Type B pancreatic cell (in vitro differentiated cells): Measurements from ENCODE around the gene ATP5PD. TPM values are rescaled to one million over a fixed set of nuclear protein-coding genes. Genes with fewer than 3 reads are reported as not detected.

ENCODE experiments used
- DNase-seq: peaks from one replicate; pipeline ENCODE4 v3.0.0; 2021; ENCODE audit warnings: mixed read lengths; ENCODE audit not compliant: unreplicated experiment; ENCODE audit errors: extremely low spot score
- H3K27ac Mint-ChIP-seq: 2 replicates; pipeline ENCODE4 v1.8.0; 2021; ENCODE audit warnings: mild to moderate bottlenecking, mixed read lengths
- H3K27me3 Mint-ChIP-seq: 2 replicates; pipeline ENCODE4 v1.8.0; 2021; ENCODE audit warnings: mixed read lengths
- H3K36me3 Mint-ChIP-seq: 2 replicates; pipeline ENCODE4 v1.8.0; 2021; ENCODE audit warnings: mixed read lengths
- H3K4me1 Mint-ChIP-seq: one replicate; pipeline ENCODE4 v1.8.0; 2021; ENCODE audit warnings: mixed read lengths; ENCODE audit not compliant: unreplicated experiment
- H3K4me3 Mint-ChIP-seq: 2 replicates; pipeline ENCODE4 v1.8.0; 2021; ENCODE audit warnings: mild to moderate bottlenecking, mixed read lengths
- H3K9me3 Mint-ChIP-seq: 2 replicates; pipeline ENCODE4 v1.8.0; 2021; ENCODE audit warnings: mixed read lengths
- CTCF ChIP-seq: fragments of 200-600 bp; sonication (generic); conservative IDR thresholded peaks from 2 replicates; pipeline ENCODE4 v1.5.0; 2021; ENCODE audit warnings: antibody characterized with exemption, mild to moderate bottlenecking
- total RNA-seq: library from RNA; stranded (reverse); gene quantifications from 2 replicates; pipeline ENCODE4 v1.2.1, GENCODE V29; 2021; ENCODE audit warnings: low replicate concordance

Gene ATP5PD
- total RNA-seq, 1 donor from 2014 or later: 239 TPM

GRCh38 chr17:75067856-75068255 lies 21.1 kb upstream of the ATP5PD start:
- Mint-ChIP-seq H3K4me3 (no peak overlapping the region), H3K27me3 (no peaks in the 10 kb centered on the region)

GRCh38 chr17:75065562-75066151 lies 18.9 kb upstream of the ATP5PD start:
- H3K9me3 Mint-ChIP-seq: no peaks in the 10 kb centered on the region
- DNase-seq: no peak
- H3K27me3 Mint-ChIP-seq: no peaks in the 10 kb centered on the region
- H3K36me3 Mint-ChIP-seq: peaks cover 7% of the 10 kb centered on the region
- no peak overlapping the region for H3K4me3 Mint-ChIP-seq
- TF ChIP-seq CTCF: no peak
- H3K27ac Mint-ChIP-seq: no peak overlapping the region
- no peaks in the 10 kb centered on the region for H3K4me1 Mint-ChIP-seq

More at GRCh38 chr17:75067856-75068255, 21.1 kb upstream of the ATP5PD start:
- Mint-ChIP-seq H3K36me3 (peaks cover 7% of the 10 kb centered on the region), H3K9me3 (no peaks in the 10 kb centered on the region), H3K4me1 (no peaks in the 10 kb centered on the region), H3K27ac (peak overlapping the region; percentile 74)
- no peak for DNase-seq
- no peak for TF ChIP-seq CTCF

- DNase-seq: no peak
- no peak overlapping the region for H3K27ac Mint-ChIP-seq
- no peak for TF ChIP-seq CTCF
- H3K27me3 Mint-ChIP-seq: no peaks in the 10 kb centered on the region
- no peak overlapping the region for H3K4me3 Mint-ChIP-seq
- no peaks in the 10 kb centered on the region for H3K4me1 Mint-ChIP-seq
- no peaks in the 10 kb centered on the region for H3K9me3 Mint-ChIP-seq
- peaks cover 7% of the 10 kb centered on the region for H3K36me3 Mint-ChIP-seq
Observed at GRCh38 chr17:75064867-75065561, 18.2 kb upstream of the ATP5PD start.

- no peaks in the 10 kb centered on the region for H3K27me3 Mint-ChIP-seq
- no peak overlapping the region for H3K4me3 Mint-ChIP-seq
- H3K27ac Mint-ChIP-seq: no peak overlapping the region
- no peaks in the 10 kb centered on the region for H3K4me1 Mint-ChIP-seq
- no peaks in the 10 kb centered on the region for H3K9me3 Mint-ChIP-seq
- no peak for DNase-seq
- H3K36me3 Mint-ChIP-seq: peaks cover 7% of the 10 kb centered on the region
- TF ChIP-seq CTCF: no peak
Observed at GRCh38 chr17:75064460-75064859, 17.7 kb upstream of the ATP5PD start.

GRCh38 chr17:75064040-75064439 lies 17.3 kb upstream of the ATP5PD start:
- DNase-seq: no peak
- Mint-ChIP-seq H3K27ac (no peak overlapping the region), H3K9me3 (no peaks in the 10 kb centered on the region), H3K4me1 (no peaks in the 10 kb centered on the region), H3K4me3 (no peak overlapping the region), H3K27me3 (no peaks in the 10 kb centered on the region), H3K36me3 (peaks cover 7% of the 10 kb centered on the region)
- no peak for TF ChIP-seq CTCF
